HG03342 (cell line): Measurements from ENCODE around the gene CNGB1.
"Not testable (repeated sequence)": the region's sequence is repeated elsewhere in the genome, so short reads cannot be mapped to it uniquely, and the experiment has no call there.

ENCODE experiments used
- ATAC-seq: cut with Tn5 transposase; IDR thresholded peaks from one replicate; pipeline ENCODE4 v1.9.1; 2021; ENCODE audit warnings: mild to moderate bottlenecking, moderate library complexity; ENCODE audit not compliant: unreplicated experiment

The CNGB1 gene

DNA sequence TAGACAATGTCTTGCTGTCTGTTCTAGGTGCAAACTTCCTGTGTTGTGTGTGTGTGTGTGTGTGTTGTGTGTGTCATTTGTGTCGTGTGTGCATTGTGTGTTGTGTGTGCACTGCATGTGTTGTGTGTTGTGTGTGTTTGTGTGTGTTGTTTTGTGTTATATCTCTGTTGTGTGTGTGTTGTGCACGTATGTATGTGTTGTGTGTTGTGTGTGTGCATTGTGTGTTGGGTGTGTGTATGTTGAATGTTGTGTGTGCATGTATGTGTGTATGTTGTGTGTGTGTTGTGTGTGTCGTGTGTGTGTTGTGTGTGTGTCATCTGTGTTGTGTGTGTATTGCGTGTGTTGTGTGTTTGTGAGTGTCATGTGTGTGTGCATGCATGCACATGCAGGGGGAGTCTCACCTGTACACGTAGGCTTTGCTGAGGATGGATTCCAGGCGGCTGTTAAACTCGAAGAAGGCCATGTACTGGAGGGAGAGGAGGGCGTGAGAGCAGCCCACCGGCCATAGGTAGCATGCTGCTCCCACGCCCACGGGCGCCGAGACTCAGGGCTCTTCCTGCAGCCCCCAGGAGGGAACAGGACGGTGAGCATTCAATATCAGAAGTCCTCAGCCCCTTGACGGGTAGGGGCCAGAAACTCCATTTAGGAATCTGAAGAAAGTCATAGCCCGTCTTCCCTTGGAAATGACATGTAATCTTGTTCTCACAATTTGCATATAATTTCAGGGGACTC is 58.2 kb downstream of the CNGB1 start:
- no peak for ATAC-seq

DNA sequence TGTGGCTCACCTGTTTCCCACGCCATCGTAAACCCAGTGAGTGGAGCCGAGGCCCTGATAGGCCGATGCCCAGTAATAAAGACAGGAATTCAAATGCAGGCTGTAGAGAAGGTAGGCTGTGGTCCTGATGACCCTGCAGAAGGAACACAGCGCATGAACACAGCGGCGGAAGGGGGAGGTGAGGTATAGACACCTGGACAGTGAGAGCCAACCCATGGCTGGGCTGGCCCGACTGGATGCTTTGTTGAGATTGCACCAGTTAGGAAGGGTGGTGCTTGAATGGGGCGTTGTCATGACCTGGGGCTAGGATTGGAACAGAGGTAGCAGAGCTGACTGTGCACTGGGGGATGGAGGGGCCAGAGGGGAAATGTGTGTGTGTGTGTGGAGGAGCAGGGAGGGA is 59.2 kb downstream of the CNGB1 start:
- ATAC-seq = no peak

DNA sequence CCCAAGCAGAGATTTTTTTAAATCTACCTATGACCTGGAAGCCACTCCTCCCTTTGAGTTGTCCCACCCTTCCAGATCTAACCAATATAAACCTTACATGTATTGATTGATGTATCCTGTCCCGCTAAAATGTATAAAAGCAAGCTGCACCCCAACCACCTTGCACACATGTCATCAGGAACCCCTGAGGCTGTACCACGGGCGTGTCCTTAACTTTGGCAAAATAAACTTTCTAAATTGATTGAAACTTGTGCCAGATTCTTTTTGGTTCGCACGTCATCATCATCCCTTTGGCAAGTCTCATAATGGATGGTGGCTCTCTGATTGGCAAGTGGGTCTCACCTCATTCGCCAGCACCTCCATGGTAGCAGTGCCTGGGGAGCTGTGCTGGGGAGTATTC is 60.2 kb downstream of the CNGB1 start:
- ATAC-seq = no peak

DNA sequence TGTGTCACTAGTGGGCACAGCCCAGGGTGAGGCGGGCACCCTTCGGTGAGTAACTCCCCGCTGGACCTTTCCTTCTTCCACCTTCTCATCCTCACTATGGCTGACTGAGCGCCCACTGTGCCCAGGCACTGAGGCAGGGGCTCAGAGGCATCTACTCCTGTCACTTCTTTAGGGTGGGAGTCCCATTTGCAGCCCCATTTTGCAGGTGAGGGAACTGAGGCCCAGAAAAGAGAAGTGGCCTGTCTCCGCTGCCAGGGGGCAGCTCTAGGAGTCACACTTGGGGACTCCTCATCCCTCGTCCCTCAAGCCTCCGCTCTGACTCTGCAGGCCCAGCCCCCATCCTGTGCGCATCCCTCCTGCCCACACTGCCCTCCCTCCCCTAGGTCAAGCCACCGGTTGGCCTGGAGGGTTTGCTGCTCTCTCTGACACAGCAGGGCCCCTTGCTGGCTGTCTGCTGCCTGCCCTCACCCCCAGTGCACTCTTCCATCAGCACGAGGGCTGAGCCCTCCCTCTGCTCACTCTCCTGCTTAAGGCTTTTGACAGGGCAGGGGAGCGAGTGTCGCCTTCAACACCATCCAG is 62.4 kb downstream of the CNGB1 start:
- no peak for ATAC-seq

DNA sequence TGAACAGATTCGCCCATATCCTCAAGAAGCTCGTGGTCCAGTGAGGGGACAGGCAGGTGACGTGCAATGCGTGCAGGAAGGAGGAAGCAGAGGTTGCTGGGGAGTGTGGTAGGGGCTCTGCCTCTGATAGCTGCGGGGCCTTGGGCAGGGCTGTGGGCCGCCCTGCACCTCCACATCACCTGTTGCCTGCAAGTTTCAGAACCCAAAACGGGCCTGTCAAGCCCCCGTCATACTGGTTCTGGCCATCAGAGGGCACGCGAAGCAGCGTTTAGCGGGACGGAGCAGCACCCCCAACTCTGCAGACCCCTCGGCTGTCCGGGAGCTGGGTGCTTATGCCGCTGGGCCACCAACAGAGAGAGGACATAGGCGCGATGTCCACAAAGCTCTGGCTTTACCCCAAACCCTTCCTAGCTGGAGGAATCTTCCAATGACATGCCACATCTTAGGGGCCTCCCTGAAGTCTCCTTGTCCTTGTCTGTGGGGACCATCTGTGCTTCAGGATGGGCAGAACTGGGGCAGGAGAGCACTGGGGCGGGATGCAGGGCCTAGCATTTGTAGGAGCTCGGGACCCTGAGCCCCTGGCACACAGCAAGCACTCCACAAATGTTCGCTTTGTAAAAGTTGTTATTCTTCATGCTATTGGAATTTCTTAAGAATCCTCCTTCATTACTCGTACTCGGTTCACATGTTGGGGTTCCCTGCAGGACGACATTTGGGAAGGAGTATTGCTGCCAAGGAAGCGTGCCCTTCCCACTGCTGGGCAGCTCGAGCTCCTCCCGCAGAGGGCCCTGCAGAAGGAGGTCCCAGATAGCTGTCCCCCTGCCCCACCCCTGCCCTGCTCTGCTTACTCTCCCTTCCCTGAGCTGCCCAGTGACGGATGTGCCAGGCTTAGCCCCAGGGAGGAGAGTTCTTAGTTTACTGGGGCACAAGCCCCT is 64.3 kb downstream of the CNGB1 start:
- ATAC-seq = no peak

DNA sequence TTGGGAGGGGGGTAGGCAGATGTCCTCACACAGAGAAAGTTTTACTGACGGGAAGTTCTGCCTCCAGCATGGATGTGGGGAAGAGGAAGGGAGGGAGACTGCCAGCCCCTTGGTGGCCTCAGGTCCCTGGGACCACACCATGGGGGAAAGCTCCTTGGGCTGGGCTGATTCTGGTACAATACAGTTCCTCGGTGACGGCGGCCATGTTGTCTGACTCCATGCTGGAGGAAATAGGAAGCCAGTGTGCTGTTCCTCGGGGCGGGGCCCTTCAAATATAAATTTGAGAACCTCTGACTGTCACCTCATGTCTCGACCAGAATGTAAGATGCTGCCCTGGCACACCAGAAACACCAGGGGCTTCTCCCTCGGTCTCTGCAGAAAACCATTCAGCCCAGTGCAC is 66.8 kb downstream of the CNGB1 start:
- no peak for ATAC-seq

DNA sequence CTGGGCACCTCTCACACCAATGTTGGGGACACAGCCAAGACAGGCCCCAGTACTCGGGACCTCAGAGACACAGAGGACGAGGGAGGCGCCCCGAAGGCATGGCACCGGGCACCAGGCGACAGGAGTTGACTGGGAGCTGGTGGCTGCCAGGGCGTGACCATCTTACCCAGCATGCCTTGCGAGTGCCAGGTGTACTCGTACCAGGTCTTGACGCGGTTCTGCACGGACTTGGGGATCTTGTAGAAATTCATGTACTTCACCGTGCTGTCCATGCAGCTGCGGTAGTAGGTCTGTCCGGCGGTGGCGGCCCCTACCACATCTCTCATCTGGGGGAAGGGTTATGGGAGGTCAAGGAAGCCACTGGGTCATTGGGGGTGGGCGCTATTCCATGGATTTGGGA is 67.3 kb downstream of the CNGB1 start:
- no peak for ATAC-seq

DNA sequence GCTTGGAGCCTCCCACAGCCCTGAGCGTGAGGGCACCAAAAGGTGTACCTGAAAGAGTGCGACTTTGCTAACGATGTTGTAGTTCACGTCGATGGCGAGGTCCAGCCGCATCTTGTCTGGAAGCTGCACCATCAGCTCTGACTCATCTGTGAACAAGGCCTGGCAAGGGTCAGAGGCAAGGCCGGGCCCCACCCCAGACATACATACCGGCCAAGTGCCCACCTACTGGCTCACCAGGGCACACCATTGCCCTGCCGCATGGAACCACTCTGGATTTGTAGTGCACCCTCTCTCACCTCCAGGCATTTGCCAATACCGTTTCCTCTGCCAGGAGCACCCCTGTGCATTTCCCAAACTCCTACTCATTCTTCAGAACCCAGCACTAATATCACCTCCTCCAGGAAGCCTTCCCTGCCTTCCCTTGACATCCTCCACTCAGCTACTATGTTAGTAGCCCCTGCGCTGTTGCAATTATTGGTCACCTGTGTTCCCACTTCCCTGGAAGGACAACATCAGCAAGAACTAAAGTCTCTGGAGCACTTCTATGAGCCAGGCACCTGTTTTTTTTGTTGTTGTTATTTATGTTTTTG is 69.4 kb downstream of the CNGB1 start:
- no peak for ATAC-seq

DNA sequence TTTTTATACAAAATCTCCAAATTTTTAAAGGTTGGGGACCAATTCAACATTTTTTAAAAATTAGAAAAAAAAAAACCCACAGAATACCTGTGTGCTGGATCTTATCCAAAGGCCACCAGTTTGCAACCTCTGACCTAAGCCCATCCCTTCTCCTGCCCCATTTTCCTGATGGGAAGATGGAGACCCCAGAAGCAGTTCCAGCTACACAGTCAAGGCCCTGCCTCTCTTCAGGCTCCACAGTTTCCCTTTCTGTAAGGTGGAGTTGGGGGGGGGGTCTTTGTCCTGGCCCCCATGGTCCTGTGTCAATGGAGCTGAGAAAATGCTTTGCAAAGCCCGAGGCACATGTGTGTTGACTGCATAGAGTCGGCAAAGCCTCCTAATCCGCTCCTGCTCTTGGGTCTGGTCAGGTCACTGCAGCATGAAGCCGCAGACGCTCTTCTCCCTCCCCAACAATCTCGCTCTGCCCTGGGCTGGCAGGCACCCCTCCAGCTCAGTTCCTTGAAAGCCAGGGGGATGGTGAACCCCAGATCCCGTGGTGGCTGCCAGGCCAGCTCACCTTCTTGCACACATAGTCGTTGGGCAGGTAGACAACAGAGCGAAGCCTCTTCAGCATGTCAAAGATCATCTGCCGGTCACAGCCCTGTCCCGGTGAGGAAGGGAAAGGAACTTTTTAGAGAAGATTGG is 70.0 kb downstream of the CNGB1 start:
- ATAC-seq = no peak

DNA sequence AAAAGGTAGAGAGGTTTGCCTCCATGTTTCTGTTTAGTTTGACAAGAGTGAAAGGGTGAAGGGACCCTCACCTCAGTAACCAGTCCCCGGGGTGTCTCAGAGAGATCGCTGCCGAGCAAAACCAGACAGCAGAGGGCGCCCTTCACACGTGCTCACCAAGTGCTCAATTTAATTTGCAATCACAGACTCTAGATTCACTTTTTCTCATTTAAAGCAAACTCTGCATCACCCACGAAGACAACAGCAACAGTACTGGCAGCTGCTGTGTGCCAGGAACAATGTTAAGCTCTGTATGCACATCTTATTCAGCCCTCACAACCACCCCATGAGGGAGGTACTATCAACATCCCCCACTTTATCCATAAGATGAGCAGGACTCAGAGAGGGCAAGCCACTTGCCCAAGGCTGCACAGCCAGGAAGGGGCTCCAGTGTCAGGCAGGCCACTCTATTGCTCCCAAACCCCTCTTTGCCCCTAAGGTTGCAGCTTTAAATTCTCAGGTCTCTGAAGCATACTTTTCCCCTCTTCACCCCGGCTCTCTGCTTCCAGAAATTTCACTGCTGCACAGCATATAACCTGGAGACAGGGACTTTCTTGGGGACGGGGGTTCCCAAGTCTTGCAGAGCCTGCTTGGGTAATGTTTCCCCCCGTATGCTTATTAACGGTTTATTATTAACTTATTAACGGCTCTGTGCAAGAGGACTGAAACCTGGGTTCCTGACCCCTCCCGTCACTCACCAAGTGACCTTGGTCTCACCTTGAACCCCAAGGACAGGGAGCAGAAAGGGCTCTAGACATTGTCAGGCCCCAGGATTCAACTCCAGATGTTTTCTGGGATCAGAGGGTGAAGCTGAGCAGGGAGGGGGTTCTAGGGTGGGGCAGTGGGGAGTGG is 70.9 kb downstream of the CNGB1 start:
- no peak for ATAC-seq

DNA sequence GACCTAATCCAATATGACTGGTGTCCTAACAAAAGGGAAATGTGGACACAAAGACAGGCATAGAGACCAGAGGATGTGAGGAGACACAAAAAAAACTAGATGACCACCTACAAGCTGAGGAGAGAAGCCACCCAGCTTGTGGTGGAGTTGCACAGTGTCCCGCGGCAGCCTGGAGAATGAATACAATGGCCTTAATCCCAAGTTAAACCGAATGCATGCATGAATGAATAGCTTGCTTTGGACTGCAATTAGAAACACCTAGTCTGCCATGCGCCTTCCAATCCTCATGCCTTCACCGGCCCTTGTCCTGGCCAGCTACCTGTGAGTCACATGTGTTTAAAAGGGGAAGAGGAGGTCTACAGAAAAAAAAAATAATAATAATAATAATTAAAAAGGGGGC is 72.0 kb downstream of the CNGB1 start:
- no peak for ATAC-seq

DNA sequence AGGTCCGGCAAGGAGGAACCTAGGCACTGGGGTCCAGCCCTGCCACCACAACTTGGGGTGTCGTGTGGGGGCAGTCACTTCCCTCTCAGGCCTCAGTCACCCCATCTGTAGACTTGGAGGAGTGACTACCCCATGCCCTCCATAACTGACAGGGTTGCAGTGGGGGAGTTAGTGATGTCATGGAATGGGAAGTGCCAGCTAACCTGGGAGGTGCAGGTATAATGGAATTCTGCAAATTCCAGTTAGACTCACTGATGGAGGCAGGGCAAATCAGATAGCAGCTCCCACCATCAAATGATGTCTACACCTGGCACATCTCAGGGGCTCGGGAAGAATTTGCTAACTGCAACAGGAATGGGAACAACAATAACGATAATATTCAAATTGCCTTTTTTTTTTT is 72.9 kb downstream of the CNGB1 start:
- no peak for ATAC-seq

DNA sequence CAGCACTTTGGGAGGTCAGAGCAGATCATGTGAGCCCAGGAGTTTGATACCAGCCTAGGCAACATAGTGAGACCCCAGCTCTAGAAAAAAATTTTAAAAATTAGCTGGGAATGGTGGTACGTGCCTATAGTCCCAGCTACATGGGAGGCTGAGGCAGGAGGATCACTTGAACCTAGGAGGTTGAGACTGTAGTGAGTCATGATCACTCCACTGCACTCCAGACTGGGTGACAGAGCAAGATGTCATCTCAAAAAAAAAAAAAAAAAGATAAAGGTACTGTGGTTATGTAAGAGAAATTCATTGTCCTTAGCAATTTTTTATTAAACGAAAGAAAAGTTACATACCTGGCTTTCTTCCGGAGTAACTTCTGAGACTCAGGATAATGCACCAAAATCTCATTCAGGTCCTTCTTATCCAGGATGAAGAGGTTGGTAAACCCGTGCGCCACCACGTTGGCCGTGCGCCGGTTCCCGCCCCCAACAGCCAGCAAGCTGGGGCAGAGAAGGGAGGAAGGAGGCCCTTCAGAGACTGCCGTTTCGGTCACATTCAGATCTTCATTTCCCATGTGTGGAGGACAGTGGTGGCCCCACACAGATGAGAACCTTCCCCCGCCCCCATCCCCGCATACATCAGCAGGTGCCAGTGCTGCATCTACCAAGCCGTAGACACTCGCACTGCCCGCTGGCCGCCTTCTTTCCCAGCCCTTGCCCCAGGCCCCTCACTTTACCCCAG is 73.7 kb downstream of the CNGB1 start:
- no peak for ATAC-seq

DNA sequence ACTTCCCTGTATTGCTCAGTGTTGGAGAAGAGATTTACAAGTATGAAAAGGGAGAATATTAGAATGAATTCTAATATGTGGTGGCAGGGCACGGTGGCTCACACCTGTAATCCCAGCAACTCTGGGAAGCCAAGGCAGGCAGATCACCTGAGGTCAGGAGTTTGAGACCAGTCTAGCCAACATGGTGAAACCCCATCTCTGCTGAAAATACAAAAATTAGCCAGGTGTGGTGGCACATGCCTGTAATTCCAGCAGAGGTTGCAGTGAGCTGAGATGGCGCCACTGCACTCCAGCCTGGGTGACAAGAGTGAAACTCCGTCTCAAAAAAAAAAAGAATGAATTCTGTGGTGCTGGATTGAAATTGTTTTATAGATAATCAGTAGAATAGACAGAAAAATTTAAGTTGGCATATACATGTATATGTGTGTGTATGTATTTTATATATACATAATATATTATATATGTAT is 75.8 kb downstream of the CNGB1 start:
- not testable (repeated sequence) for ATAC-seq

DNA sequence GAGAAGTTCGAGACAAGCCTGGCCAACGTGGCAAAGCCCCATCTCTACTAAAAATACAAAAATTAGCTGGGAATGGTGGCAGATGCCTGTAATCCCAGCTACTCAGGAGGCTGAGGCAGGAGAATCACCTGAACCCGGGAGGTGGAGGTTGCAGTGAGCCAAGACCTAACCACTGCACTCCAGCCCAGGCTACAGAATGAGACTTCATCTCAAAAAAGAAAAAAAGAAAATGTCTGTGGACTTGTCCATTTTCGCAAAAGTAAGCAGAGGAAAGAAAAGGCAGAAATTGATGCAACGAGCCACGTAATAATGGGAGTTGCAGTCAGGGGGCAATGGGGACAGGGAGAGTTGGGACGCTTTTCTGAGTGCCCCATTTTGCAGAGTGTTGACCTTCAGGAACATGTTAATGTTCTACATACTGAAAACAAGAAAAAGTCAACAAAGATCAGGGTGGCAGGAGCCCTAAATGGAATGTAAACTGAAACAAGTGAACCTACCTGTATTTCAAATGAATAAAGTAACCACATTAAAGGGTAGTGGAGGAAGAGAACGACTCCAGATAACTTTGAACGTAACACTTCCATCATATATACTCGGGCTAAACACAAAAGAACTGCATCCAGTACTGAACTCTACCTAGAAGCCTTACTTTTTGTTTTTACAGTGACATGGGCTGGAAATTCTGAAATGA is 76.4 kb downstream of the CNGB1 start:
- ATAC-seq = no peak

DNA sequence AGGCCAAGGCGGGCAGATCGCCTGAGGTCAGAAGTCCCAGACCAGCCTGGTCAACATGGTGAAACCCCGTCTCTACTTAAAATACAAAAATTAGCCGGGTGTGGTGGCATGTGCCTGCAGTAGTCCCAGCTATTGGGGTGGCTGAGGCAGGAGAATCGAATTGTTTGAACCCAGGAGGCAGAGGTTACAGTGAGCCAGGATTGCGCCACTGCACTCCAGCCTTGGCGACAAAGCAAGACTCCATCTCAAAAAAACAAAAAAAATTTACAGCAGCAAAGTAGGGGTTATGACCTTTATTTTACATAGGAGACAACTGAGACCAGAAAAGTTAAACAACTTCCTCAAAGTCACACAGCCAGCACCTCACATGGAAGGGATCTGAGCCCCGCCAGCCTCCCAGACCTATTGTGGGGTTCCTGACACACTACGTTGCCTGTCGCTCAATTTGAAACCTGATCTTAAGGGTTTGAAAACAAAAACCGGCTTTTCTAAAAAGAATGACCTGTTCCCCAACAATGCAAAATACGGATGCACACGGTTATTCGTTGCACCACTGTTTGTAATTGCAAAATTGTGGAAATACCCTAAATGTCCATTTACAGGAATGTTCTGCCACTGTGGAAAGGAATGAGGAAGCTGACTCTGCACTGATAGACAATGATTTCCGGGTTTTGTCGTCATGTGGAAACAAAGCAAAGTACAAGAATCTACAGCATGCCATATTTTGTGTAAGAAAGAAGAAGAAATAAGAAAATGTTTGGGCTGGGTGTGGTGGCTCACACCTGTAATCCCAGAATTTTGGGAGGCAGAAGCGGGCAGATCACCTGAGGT is 77.2 kb downstream of the CNGB1 start:
- no peak for ATAC-seq

DNA sequence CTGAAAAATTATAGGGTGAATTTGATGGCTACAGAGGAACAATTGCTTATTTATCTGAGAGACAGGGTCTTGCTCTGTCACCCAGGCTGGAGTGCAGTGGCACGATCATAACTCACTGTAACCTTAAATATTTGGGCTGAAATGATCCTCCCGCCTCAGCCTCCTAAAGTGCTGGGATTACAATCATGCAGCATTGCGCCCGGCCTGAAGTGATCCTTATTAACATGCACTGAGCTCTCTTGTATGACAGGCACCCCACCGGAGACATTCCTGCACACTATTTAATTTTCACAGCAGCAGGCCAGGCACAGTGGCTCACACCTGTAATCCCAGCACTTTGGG is 77.7 kb downstream of the CNGB1 start:
- no peak for ATAC-seq
